Spleen (tissue), 11 donors: ENCODE data around the gene KRTAP10-8. TPM values are rescaled to one million over a fixed set of nuclear protein-coding genes. Genes with fewer than 3 reads are reported as not detected.

Source experiments
- DNase-seq: peaks from one replicate; pipeline ENCODE4 v3.0.0-alpha.2; 2020
- H3K27ac ChIP-seq, 8 donors: fragments of 200-600 bp; sonication (generic) in 7 of 8; 1 replicate in 4 of 8; 2 replicates in 4 of 8; pipeline versions ENCODE4 v1.5.0 to v1.8.0; 2016 to 2021; ENCODE audit warnings: inconsistent platforms in 4 of 8, mild to moderate bottlenecking in 4 of 8, moderate library complexity in 1 of 8
- H3K27me3 ChIP-seq, 7 donors: fragments of 200-600 bp; sonication (generic) in 6 of 7; replicated peaks in 1 of 7; 1 replicate in 4 of 7; 2 replicates in 3 of 7; pipeline versions ENCODE4 v1.5.0 to v1.8.0; 2016 to 2021; ENCODE audit warnings: inconsistent platforms in 3 of 7, mild to moderate bottlenecking in 1 of 7
- H3K36me3 ChIP-seq, 6 donors: fragments of 200-600 bp; sonication (generic) in 5 of 6; 1 replicate in 4 of 6; 2 replicates in 2 of 6; pipeline versions ENCODE4 v1.5.0 to v1.8.0; 2016 to 2021; ENCODE audit warnings: inconsistent platforms in 2 of 6
- H3K4me1 ChIP-seq, 6 donors: fragments of 200-600 bp; sonication (generic) in 5 of 6; 1 replicate in 3 of 6; 2 replicates in 3 of 6; pipeline versions ENCODE4 v1.5.0 to v1.8.0; 2016 to 2021; ENCODE audit warnings: inconsistent platforms in 3 of 6
- H3K4me3 ChIP-seq, 8 donors: fragments of 200-600 bp; sonication (generic) in 7 of 8; 1 replicate in 4 of 8; 2 replicates in 4 of 8; pipeline versions ENCODE4 v1.5.0 to v1.8.0; 2016 to 2021; ENCODE audit warnings: inconsistent platforms in 4 of 8, mild to moderate bottlenecking in 4 of 8, moderate library complexity in 2 of 8
- H3K9me3 ChIP-seq, 8 donors: fragments of 200-600 bp; sonication (generic) in 7 of 8; 1 replicate in 4 of 8; 2 replicates in 4 of 8; pipeline versions ENCODE4 v1.5.0 to v1.8.0; 2016 to 2021; ENCODE audit warnings: inconsistent platforms in 4 of 8
- CTCF ChIP-seq, 11 experiments: fragments of 200-600 bp in 7 of 11; fragments of 450-650 bp in 4 of 11; sonication (generic) in 4 of 11; IDR thresholded peaks in 8 of 11; conservative IDR thresholded peaks in 3 of 11; 1 replicate in 7 of 11; 2 replicates in 4 of 11; pipeline versions ENCODE4 v1.4.0 to v1.8.0; 2016 to 2021; ENCODE audit warnings: antibody characterized with exemption in 11 of 11, inconsistent platforms in 4 of 11, mild to moderate bottlenecking in 1 of 11
- POLR2A ChIP-seq, 3 donors: fragments of 450-650 bp; IDR thresholded peaks; one replicate each; pipeline ENCODE4 v1.5.1; 2017; ENCODE audit warnings: antibody characterized with exemption in 3 of 3, mild to moderate bottlenecking in 1 of 3
- POLR2AphosphoS5 ChIP-seq, 3 donors: sonication (generic); formaldehyde crosslinking; IDR thresholded peaks; one replicate each; pipeline ENCODE4 v1.5.1; 2017; ENCODE audit warnings: antibody characterized with exemption in 3 of 3
- WGBS, 5 donors: extraction: QIAGEN DNeasy Blood & Tissue Kit in 3 of 5; methylation state at CpG; one replicate each; pipeline versions ENCODE4 v1.1.5 to v1.1.7; 2013 to 2018; 5-methylcytosine and 5-hydroxymethylcytosine counted together
- intact Hi-C: fragments of 100-400 bp; cut with DNase I; formaldehyde crosslinking; loops from one replicate; pipeline ENCODE4 v1.15.0; 2023; ENCODE audit warnings: low total_unique reads
- polyA plus RNA-seq, 3 donors: library from polyadenylated mRNA; stranded (reverse); fragments of 200-250 nt; gene quantifications; one replicate each; pipeline ENCODE4 v1.2.1, GENCODE V29; 2013
- total RNA-seq, 7 donors: library from RNA; depleted of rRNA in 3 of 7; stranded (reverse); fragments of >200 nt in 3 of 7; fragmentation: NEBNext Ultra II Directional in 4 of 7; extraction: Animal tissue kit (Norgen Biotek cat#: 25700) in 4 of 7; gene quantifications; one replicate each; pipeline versions ENCODE4 v1.1.0 to v1.2.1, GENCODE V29; 2016 to 2021
- donor health status: healthy with polysubstance abuse.
- donor health status: DM: no; HTN: no; CAD: no; lungs with moderate emphysema.
- donor health status: DM: no; HTN: no; CAD: no.
- donor health status: Bipolar disorder and iron deficiency.
- donor health status: healthy.
- donor health status: DM: no; HTN: no; CAD: no.
- donor health status: DM: yes; HTN: yes; CAD: no.

The KRTAP10-8 gene
- total and polyA plus RNA-seq, 10 donors = not detected

DNA sequence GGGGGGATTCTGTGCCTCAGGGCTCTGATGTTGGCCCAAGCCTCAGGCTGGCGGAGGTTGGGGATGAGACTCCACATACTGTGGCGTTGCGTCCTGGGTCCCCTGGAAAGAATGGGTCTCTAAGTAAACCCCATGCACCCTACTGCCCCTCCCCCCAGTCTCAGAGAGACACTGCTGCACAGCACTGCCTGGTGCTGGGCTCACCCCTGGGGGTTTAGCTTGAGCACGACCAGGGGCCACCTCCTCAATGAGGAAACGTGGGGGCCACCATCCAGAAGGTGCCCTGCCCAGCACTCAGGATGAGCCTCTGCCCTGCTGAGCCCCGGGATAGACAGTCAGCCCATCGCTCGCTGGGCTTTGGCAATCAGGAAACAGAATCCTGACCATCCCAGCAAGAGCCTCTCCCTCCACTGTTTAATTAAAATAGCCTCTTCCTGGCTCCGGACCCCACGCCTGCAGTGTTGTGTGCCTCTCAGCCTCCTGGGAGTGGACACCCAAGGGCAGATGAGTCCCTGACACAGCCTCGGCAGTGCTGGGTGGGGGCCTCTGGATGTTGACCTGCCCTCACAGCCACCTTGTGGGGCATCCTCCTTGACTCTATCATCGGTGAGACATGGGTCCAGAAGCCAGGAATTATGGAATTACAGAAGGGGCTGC, 41.9 kb upstream of the KRTAP10-8 start:
- no peak overlapping the region for H3K27ac ChIP-seq
- H3K9me3 ChIP-seq = peaks cover 0 to 10% (median 2%) of the 10 kb centered on the region in 8 donors
- DNase-seq = peak; percentile 47
- intact Hi-C loops = no loop called here
- WGBS, 5 donors = 77 to 93% (median 84%) methylated on average over 10 to 12 of the region's 12 CpGs
- no peak for TF ChIP-seq POLR2A (IDR thresholded peaks at IDR 0.05)
- no peak for TF ChIP-seq POLR2AphosphoS5 (IDR thresholded peaks at IDR 0.05)
- no peak for TF ChIP-seq CTCF (IDR thresholded peaks at IDR 0.05 in 8 of 11, conservative IDR thresholded peaks at IDR 0.05 in 3 of 11)
- peaks cover 0 to 27% (median 4%) of the 10 kb centered on the region in 6 donors for H3K4me1 ChIP-seq
- H3K27me3 ChIP-seq = peaks cover 0 to 28% (median 0%) of the 10 kb centered on the region in 7 donors
- H3K36me3 ChIP-seq = no peaks in the 10 kb centered on the region
- H3K4me3 ChIP-seq = no peak overlapping the region

- H3K4me3 ChIP-seq = no peak overlapping the region
- intact Hi-C loops = no loop called here
- H3K4me1 ChIP-seq = peaks cover 0 to 15% (median 5%) of the 10 kb centered on the region in 6 donors
- peaks cover 0 to 12% (median 5%) of the 10 kb centered on the region in 8 donors for H3K9me3 ChIP-seq
- H3K27me3 ChIP-seq = peaks cover 0 to 31% (median 0%) of the 10 kb centered on the region in 7 donors
- H3K27ac ChIP-seq = no peak overlapping the region
- no peaks in the 10 kb centered on the region for H3K36me3 ChIP-seq
- 65 to 87% (median 78%) methylated on average over 4 of the region's 4 CpGs for whole genome bisulfite sequencing, 5 donors
- no peak for TF ChIP-seq POLR2AphosphoS5 (IDR thresholded peaks at IDR 0.05)
- no peak for TF ChIP-seq POLR2A (IDR thresholded peaks at IDR 0.05)
- no peak for TF ChIP-seq CTCF (IDR thresholded peaks at IDR 0.05 in 8 of 11, conservative IDR thresholded peaks at IDR 0.05 in 3 of 11)
- peak; percentile 7 for DNase-seq
Measured at GRCh38 chr21:44571296-44571695, 40.6 kb upstream of the KRTAP10-8 start.

DNA sequence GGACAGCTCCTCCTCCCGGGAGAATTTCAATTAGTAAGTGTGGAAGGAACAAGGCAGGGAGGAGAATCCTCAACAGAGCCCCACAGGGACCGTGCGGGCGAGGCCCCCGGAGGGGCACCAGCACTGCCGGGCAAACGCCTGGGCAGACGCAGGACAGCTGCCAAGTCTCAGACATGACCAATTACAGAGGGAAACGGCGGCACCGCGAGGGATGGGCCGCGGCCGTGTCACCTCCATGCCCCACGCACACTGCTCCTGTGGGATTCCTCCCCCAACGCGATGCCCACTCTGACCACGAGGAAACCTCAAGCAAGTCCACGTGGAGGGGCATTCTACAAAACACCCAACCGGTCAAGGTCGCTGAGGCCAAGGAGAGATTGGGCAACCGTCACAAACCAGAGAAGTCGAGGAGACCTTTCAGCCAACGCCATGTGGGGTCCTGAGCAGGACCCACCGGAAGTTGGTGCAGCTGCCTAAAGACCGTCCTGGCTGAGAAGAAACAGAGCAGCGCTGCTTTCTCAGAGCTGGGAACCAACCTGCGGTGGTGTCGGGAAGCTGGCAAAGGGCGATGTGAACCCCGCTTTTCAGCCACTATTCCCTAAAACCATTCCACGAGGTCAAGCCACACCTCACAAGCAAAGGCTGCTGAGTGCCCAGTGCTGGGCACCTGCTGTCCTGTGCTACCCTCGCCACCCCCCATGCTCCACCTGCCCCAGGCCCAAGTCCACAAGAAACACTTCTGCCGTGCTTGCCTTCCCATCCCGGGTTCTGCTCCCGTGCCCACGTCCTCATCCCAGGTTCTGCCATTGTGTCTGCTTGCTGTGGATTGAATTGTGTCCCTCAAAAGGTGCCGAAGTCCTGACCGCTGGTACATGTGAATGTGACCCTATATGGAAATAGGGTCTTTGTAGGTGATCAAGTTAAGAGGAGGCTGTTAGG, 39.8 kb upstream of the KRTAP10-8 start:
- no peak overlapping the region for H3K27ac ChIP-seq
- intact Hi-C loops = no loop called here
- H3K36me3 ChIP-seq = no peaks in the 10 kb centered on the region
- 88 to 93% (median 90%) methylated on average over 40 of the region's 40 CpGs for WGBS, 5 donors
- peaks cover 0 to 31% (median 0%) of the 10 kb centered on the region in 7 donors for H3K27me3 ChIP-seq
- H3K4me1 ChIP-seq = peaks cover 0 to 10% (median 4%) of the 10 kb centered on the region in 6 donors
- H3K9me3 ChIP-seq = peaks cover 0 to 20% (median 13%) of the 10 kb centered on the region in 8 donors
- no peak overlapping the region for H3K4me3 ChIP-seq
- TF ChIP-seq CTCF (IDR thresholded peaks at IDR 0.05 in 8 of 11, conservative IDR thresholded peaks at IDR 0.05 in 3 of 11) = no peak
- TF ChIP-seq POLR2A (IDR thresholded peaks at IDR 0.05) = no peak
- no peak for TF ChIP-seq POLR2AphosphoS5 (IDR thresholded peaks at IDR 0.05)
- DNase-seq = peak; percentile 49
